ENCODE results near the gene VTI1A. TPM values are rescaled to one million over a fixed set of nuclear protein-coding genes. Genes with fewer than 3 reads are reported as not detected.

Gene VTI1A
- total and polyA plus RNA-seq, 2 of the 4 experiments (the other 2 are of a cell fraction): 9.7 to 24.9 TPM

DNA sequence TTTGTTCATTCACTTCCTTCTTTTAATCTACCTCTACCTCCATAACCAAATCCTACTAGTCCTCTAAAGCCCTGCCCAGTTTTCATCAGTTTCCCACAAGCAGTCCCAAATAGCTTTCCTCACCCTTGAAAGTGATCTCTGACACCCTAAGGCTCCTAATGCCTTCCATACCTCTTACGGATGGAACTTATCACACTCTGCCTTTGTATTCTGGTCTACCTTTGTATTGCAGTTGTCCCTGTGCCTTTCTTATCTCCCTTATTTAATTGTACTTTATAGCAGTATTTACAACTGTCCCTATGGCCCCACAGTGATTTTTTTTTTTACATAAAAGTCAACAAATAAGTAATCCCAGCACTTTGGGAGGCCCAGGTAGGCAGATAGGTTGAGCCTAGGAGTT lies 39.3 kb upstream of the VTI1A start:
- Histone ChIP-seq H4K20me1 (ENCODE audit: insufficient read depth, low read length) (no peaks in the 10 kb centered on the region), H2BK15ac (ENCODE audit: low read depth, low read length) (no peak overlapping the region), H2AK5ac (ENCODE audit: low read depth, low read length) (no peak overlapping the region), H3K79me1 (ENCODE audit: low read depth in 1 of 2, low read length in 2 of 2) (no peaks in the 10 kb centered on the region), H3K27me3 (ENCODE audit: control insufficient read depth, insufficient read depth, low read length) (peaks cover 3% of the 10 kb centered on the region; the same call in 1 of the 2 replicates), H2BK5ac (ENCODE audit: low read depth, low read length, poor library complexity, severe bottlenecking) (no peak overlapping the region), H3K56ac (ENCODE audit: extremely low read depth, insufficient read depth, low read length) (no peak overlapping the region), H3K18ac (ENCODE audit: low read depth, low read length) (no peak overlapping the region), H4K91ac (ENCODE audit: insufficient read depth, low read depth, low read length) (no peak overlapping the region), H2BK120ac (ENCODE audit: low read depth, low read length) (no peak overlapping the region), H3K4me1 (ENCODE audit: control insufficient read depth, insufficient read depth, low read length) (peaks cover 2% of the 10 kb centered on the region; the same call in 1 of the 2 replicates), H4K5ac (ENCODE audit: low read depth, low read length) (no peak overlapping the region), H3K9me3 (ENCODE audit: control insufficient read depth, insufficient read depth, low read length) (no peaks in the 10 kb centered on the region), H2BK20ac (ENCODE audit: low read depth, low read length) (no peak overlapping the region), H4K8ac (ENCODE audit: low read depth in 2 of 2, low read length in 2 of 2) (no peak overlapping the region), H3K4me3 (ENCODE audit: insufficient read depth, low read depth, low read length) (no peak overlapping the region), H3K14ac (replicated peaks; ENCODE audit: low read depth, low read length) (no peak overlapping the region), H3K4ac (ENCODE audit: low read depth, low read length) (no peak overlapping the region), H3K9ac (ENCODE audit: low read depth, low read length) (no peak overlapping the region), H3K9me1 (ENCODE audit: insufficient read depth, low read length) (no peaks in the 10 kb centered on the region), H2AFZ (replicated peaks; ENCODE audit: low read length, poor library complexity) (no peak overlapping the region), H3K36me3 (ENCODE audit: control insufficient read depth, insufficient read depth, low read length) (no peaks in the 10 kb centered on the region), H2AK9ac (replicated peaks; ENCODE audit: low read depth, low read length, poor library complexity) (no peak overlapping the region), H3K23ac (ENCODE audit: low read depth, low read length) (no peak overlapping the region), H3K27ac (ENCODE audit: insufficient read depth, low read length) (no peak overlapping the region), H3K4me2 (ENCODE audit: low read depth, low read length) (no peak overlapping the region)
- CTCF ChIA-PET: no interaction called here
- in situ Hi-C loops (cut with MboI; ENCODE audit: low sequenced_read_pairs): no loop called here
- dilution Hi-C loops (cut with HindIII; ENCODE audit: low sequenced_read_pairs, unreplicated experiment): no loop called here
- TF ChIP-seq RAD21 (IDR thresholded peaks at IDR 0.05; ENCODE audit: low read length): no peak
- no peak for TF ChIP-seq MAFK (IDR thresholded peaks at IDR 0.05; ENCODE audit: low read depth, low read length)
- TF ChIP-seq RCOR1 (IDR thresholded peaks at IDR 0.05; ENCODE audit: insufficient replicate concordance, low read length): no peak
- no CpG with 5 or more reads among the region's 1 CpG for WGBS, 2 experiments (ENCODE audit: extremely low coverage in 2 of 2, insufficient read length in 1 of 2)
- ATAC-seq (ENCODE audit: low read depth): no peak
- BruUV-seq (replicated peaks): no TSS peak
- intact Hi-C loops (cut with micrococcal nuclease): no loop called here
- DNase-seq: no peak
- POLR2A ChIA-PET (ENCODE audit: unreplicated experiment): no interaction called here

Measured in IMR-90 (cell line).